ENCODE data around the gene ANKRD29.

The ANKRD29 gene

GRCh38 chr18:23684515-23685197 is 21.9 kb upstream of the ANKRD29 start:
- no peak for DNase-seq (ENCODE audit: low spot score)

GRCh38 chr18:23683671-23684070 is 21.0 kb upstream of the ANKRD29 start:
- DNase-seq (ENCODE audit: low spot score), result no peak

- no peak for DNase-seq (ENCODE audit: low spot score)
These were observed 20.4 kb upstream of the ANKRD29 start for GRCh38 chr18:23683155-23683554.

GRCh38 chr18:23682472-23682871 is 19.8 kb upstream of the ANKRD29 start:
- no peak for DNase-seq (ENCODE audit: low spot score)

- DNase-seq (ENCODE audit: low spot score), result no peak
These were observed 19.3 kb upstream of the ANKRD29 start for GRCh38 chr18:23682045-23682444.

- DNase-seq (ENCODE audit: low spot score), result no peak
These were observed 13.2 kb upstream of the ANKRD29 start for GRCh38 chr18:23675896-23676295.

GRCh38 chr18:23675236-23675635 is 12.5 kb upstream of the ANKRD29 start:
- no peak for DNase-seq (ENCODE audit: low spot score)

GRCh38 chr18:23673725-23674124 is 11.0 kb upstream of the ANKRD29 start:
- DNase-seq (ENCODE audit: low spot score), result no peak

GRCh38 chr18:23671564-23671963 is 8.9 kb upstream of the ANKRD29 start:
- no peak for DNase-seq (ENCODE audit: low spot score)

GRCh38 chr18:23669804-23670405 is 7.2 kb upstream of the ANKRD29 start:
- no peak for DNase-seq (ENCODE audit: low spot score)

- no peak for DNase-seq (ENCODE audit: low spot score)
These were observed 6.6 kb upstream of the ANKRD29 start for GRCh38 chr18:23669202-23669766.

GRCh38 chr18:23668731-23669130 is 6.0 kb upstream of the ANKRD29 start:
- no peak for DNase-seq (ENCODE audit: low spot score)

GRCh38 chr18:23667114-23667513 is 4.4 kb upstream of the ANKRD29 start:
- DNase-seq (ENCODE audit: low spot score), result no peak

GRCh38 chr18:23664674-23665073 is 2.0 kb upstream of the ANKRD29 start:
- DNase-seq (ENCODE audit: low spot score), result no peak

GRCh38 chr18:23661735-23662308 is 889 bp downstream of the ANKRD29 start:
- DNase-seq (ENCODE audit: low spot score), result no peak

GRCh38 chr18:23658285-23658684 is 4.4 kb downstream of the ANKRD29 start:
- DNase-seq (ENCODE audit: low spot score), result no peak

GRCh38 chr18:23652232-23652631 is 10.5 kb downstream of the ANKRD29 start:
- no peak for DNase-seq (ENCODE audit: low spot score)

- DNase-seq (ENCODE audit: low spot score), result no peak
These were observed 11.5 kb downstream of the ANKRD29 start for GRCh38 chr18:23650968-23651927.

GRCh38 chr18:23648940-23649607 is 13.6 kb downstream of the ANKRD29 start:
- no peak for DNase-seq (ENCODE audit: low spot score)

- DNase-seq (ENCODE audit: low spot score), result no peak
These were observed 14.3 kb downstream of the ANKRD29 start for GRCh38 chr18:23648456-23648855.

GRCh38 chr18:23646282-23646681 is 16.4 kb downstream of the ANKRD29 start:
- no peak for DNase-seq (ENCODE audit: low spot score)
